ENCODE data around the gene DYRK1B. TPM values are rescaled to one million over a fixed set of nuclear protein-coding genes. Genes with fewer than 3 reads are reported as not detected.

Gene DYRK1B
- total RNA-seq, 1 experiment from 2014 or later = 11.8 TPM

DNA sequence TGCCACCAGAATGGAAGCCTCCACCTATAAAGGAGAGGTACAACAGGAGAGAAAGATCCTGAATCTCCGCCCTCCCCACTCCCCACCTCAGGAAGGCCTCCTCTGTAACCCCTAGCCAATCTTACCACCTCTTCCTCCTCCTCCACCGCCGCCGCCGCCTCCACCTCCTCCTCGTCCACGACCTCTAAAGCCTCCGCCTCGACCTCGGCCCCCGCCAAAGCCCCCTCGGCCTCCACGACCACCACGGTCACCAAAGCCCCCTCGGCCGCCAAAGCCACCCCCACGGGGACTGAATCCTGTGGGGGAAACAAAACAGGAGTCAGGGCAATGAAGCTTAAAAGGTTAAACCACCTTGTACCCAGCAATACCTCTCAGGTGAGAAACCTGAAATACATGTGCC lies 6.5 kb upstream of the DYRK1B start:
- Mint-ChIP-seq H3K4me1 (ENCODE audit: insufficient read depth, unreplicated experiment) (peaks cover 37% of the 10 kb centered on the region), H3K9me3 (ENCODE audit: unreplicated experiment) (no peaks in the 10 kb centered on the region), H3K27ac (ENCODE audit: low read depth, unreplicated experiment) (no peak overlapping the region), H3K27me3 (ENCODE audit: insufficient read depth, unreplicated experiment) (no peaks in the 10 kb centered on the region), H3K36me3 (ENCODE audit: insufficient read depth, unreplicated experiment) (peaks cover 39% of the 10 kb centered on the region), H3K4me3 (ENCODE audit: unreplicated experiment) (no peak overlapping the region)
- POLR2A ChIA-PET = no interaction called here
- CTCF ChIA-PET = interaction anchor here (0.7 to 1.5 kb wide), 3 partner anchors 44 to 402 kb away, joined by 3 to 4 read pairs (median 3); partner anchors contain the start of gene PSMC4
- no TSS peak for BruUV-seq (replicated peaks)
- TF ChIP-seq, protein P1, sequence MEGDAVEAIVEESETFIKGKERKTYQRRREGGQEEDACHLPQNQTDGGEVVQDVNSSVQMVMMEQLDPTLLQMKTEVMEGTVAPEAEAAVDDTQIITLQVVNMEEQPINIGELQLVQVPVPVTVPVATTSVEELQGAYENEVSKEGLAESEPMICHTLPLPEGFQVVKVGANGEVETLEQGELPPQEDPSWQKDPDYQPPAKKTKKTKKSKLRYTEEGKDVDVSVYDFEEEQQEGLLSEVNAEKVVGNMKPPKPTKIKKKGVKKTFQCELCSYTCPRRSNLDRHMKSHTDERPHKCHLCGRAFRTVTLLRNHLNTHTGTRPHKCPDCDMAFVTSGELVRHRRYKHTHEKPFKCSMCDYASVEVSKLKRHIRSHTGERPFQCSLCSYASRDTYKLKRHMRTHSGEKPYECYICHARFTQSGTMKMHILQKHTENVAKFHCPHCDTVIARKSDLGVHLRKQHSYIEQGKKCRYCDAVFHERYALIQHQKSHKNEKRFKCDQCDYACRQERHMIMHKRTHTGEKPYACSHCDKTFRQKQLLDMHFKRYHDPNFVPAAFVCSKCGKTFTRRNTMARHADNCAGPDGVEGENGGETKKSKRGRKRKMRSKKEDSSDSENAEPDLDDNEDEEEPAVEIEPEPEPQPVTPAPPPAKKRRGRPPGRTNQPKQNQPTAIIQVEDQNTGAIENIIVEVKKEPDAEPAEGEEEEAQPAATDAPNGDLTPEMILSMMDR (IDR thresholded peaks at IDR 0.05; ENCODE audit: unreplicated experiment) = no peak
- no peak for DNase-seq (ENCODE audit: unreplicated experiment)
- intact Hi-C loops (cut with micrococcal nuclease) = loop anchor here (5.0 kb wide), 1 partner anchor 73 kb away; no protein-coding TSS in a partner anchor

DNA sequence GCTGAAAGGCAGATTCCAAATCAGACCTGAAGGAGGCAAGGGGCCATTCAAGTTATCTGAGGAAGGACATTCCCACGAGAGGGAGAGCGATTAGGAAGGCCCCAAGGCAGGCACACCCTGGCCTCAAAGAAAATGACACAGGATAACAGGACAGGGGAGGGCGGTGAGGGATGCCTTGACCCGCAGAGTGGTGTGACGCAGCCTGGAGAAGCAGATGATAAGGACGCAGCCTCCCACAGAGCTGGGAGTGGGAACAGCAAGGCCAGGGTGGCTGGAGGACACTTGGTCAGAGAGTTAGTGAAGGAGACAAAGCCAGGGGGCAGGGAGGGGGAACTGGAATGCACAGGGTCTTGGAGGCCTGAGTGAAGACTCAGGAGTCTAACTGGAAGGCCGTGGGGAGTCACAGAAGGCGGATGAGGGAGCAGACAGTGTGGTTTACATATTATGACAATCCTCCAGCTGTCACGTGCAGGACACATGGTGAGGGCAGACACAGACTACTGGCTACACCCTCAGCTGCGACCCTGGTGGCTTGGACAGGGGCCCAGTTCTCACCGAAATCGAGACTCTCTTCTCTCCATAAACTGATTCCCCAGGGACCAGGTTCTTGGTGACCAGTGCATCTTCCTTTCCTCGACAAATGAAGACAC lies 5.8 kb upstream of the DYRK1B start:
- Mint-ChIP-seq H3K9me3 (ENCODE audit: unreplicated experiment) (no peaks in the 10 kb centered on the region), H3K36me3 (ENCODE audit: insufficient read depth, unreplicated experiment) (peaks cover 46% of the 10 kb centered on the region), H3K27me3 (ENCODE audit: insufficient read depth, unreplicated experiment) (no peaks in the 10 kb centered on the region), H3K4me1 (ENCODE audit: insufficient read depth, unreplicated experiment) (peaks cover 34% of the 10 kb centered on the region), H3K4me3 (ENCODE audit: unreplicated experiment) (no peak overlapping the region), H3K27ac (ENCODE audit: low read depth, unreplicated experiment) (peak overlapping the region; percentile 88)
- ChIA-PET POLR2A (interaction anchor here (0.6 kb wide), 1 partner anchor 250 kb away, joined by 3 read pairs; no protein-coding TSS in a partner anchor), CTCF (interaction anchor here (1.5 kb wide), 1 partner anchor 131 kb away, joined by 3 read pairs; the partner anchor contains the start of gene PSMC4)
- BruUV-seq (replicated peaks) = no TSS peak
- TF ChIP-seq, protein P1 (IDR thresholded peaks at IDR 0.05; ENCODE audit: unreplicated experiment) = no peak
- DNase-seq (ENCODE audit: unreplicated experiment) = no peak
- intact Hi-C loops (cut with micrococcal nuclease) = loop anchor here (5.0 kb wide), 1 partner anchor 73 kb away; no protein-coding TSS in a partner anchor

DNA sequence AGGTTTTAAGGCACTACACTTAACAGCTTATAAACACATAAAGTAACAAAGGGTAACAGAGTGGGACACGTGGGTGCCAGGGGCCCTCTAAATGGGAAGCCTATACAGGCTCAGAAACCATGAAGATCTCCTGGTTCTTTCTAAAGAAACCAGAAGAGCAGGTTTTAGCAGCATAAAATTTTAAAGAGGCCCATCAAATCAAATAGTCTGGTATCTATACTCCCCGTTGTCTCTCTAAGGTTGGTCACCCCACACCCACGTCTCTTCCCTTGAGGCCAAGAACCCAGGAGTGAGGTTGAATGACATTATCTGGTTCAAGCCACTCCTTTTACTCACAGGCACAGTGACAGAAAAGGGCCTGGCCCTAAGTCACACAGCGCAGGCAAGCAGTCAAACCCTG lies 4.6 kb upstream of the DYRK1B start:
- H3K9me3 Mint-ChIP-seq (ENCODE audit: unreplicated experiment) = no peaks in the 10 kb centered on the region
- no peaks in the 10 kb centered on the region for H3K27me3 Mint-ChIP-seq (ENCODE audit: insufficient read depth, unreplicated experiment)
- intact Hi-C loops (cut with micrococcal nuclease) = no loop called here
- DNase-seq (ENCODE audit: unreplicated experiment) = no peak
- H3K27ac Mint-ChIP-seq (ENCODE audit: low read depth, unreplicated experiment) = no peak overlapping the region
- no TSS peak for BruUV-seq (replicated peaks)
- H3K36me3 Mint-ChIP-seq (ENCODE audit: insufficient read depth, unreplicated experiment) = peaks cover 50% of the 10 kb centered on the region
- no peak overlapping the region for H3K4me3 Mint-ChIP-seq (ENCODE audit: unreplicated experiment)
- ChIA-PET POLR2A (no interaction called here), CTCF (interaction anchor here (0.7 kb wide), 1 partner anchor 24 kb away, joined by 3 read pairs; no protein-coding TSS in a partner anchor)
- TF ChIP-seq, protein P1 (IDR thresholded peaks at IDR 0.05; ENCODE audit: unreplicated experiment) = no peak
- H3K4me1 Mint-ChIP-seq (ENCODE audit: insufficient read depth, unreplicated experiment) = peaks cover 27% of the 10 kb centered on the region

DNA sequence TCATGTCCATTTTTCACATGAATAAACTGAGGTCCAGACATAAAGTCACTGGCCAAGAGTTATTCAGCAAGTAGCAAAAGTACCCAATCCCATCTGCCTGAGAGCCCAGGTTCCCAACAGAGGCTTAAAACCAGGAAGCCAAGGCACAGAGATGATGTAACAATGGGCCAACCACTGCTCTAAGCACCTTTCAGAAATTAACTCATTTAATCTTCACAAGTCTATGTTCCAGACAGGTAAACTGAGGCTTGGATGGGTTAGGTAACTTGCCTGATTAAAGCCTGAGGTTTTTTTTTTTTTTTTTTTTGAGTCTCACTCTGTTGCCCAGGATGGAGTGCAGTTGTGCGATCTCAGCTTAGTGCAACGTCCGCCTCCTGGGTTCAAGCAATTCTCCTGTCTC lies 4.0 kb upstream of the DYRK1B start:
- intact Hi-C loops (cut with micrococcal nuclease) = no loop called here
- no peak for DNase-seq (ENCODE audit: unreplicated experiment)
- no peaks in the 10 kb centered on the region for H3K27me3 Mint-ChIP-seq (ENCODE audit: insufficient read depth, unreplicated experiment)
- peaks cover 25% of the 10 kb centered on the region for H3K4me1 Mint-ChIP-seq (ENCODE audit: insufficient read depth, unreplicated experiment)
- ChIA-PET CTCF (no interaction called here), POLR2A (no interaction called here)
- no TSS peak for BruUV-seq (replicated peaks)
- TF ChIP-seq, protein P1 (IDR thresholded peaks at IDR 0.05; ENCODE audit: unreplicated experiment) = no peak
- H3K36me3 Mint-ChIP-seq (ENCODE audit: insufficient read depth, unreplicated experiment) = peaks cover 50% of the 10 kb centered on the region
- no peak overlapping the region for H3K27ac Mint-ChIP-seq (ENCODE audit: low read depth, unreplicated experiment)
- H3K4me3 Mint-ChIP-seq (ENCODE audit: unreplicated experiment) = no peak overlapping the region
- no peaks in the 10 kb centered on the region for H3K9me3 Mint-ChIP-seq (ENCODE audit: unreplicated experiment)

All from MCF 10A (cell line).